Mesenchymal stem cell (in vitro differentiated cells and primary cell): ENCODE results near the gene ZFP1.
"Not testable (repeated sequence)": the region's sequence is repeated elsewhere in the genome, so short reads cannot be mapped to it uniquely, and the experiment has no call there.

Experiments used
- DNase-seq: peaks from one replicate; pipeline ENCODE4 v3.0.0-alpha.2; 2013
- H2AFZ ChIP-seq: one replicate; pipeline ENCODE4 v1.6.1; 2013; ENCODE audit warnings: low read depth, mild to moderate bottlenecking, control low read depth, inconsistent platforms, low read length, moderate library complexity
- H2AK5ac ChIP-seq: 2 replicates; pipeline ENCODE4 v1.6.1; 2013; ENCODE audit warnings: low read length, moderate library complexity, mild to moderate bottlenecking, inconsistent platforms; ENCODE audit not compliant: severe bottlenecking
- H2BK120ac ChIP-seq: one replicate; pipeline ENCODE4 v1.6.1; 2013; ENCODE audit warnings: low read depth, mild to moderate bottlenecking, inconsistent platforms, low read length, moderate library complexity
- H2BK12ac ChIP-seq, 2 experiments: one replicate each; pipeline ENCODE4 v1.6.1; 2013; ENCODE audit warnings: inconsistent platforms in 2 of 2, low read length in 2 of 2, mild to moderate bottlenecking in 2 of 2, moderate library complexity in 2 of 2, control low read depth in 1 of 2
- H2BK15ac ChIP-seq: one replicate; pipeline ENCODE4 v1.6.1; 2013; ENCODE audit warnings: mild to moderate bottlenecking, low read depth, inconsistent platforms; ENCODE audit not compliant: poor library complexity, severe bottlenecking
- H2BK5ac ChIP-seq: 2 replicates; pipeline ENCODE4 v1.6.1; 2013; ENCODE audit warnings: low read depth, mild to moderate bottlenecking, low read length, control low read depth, inconsistent platforms; ENCODE audit not compliant: poor library complexity, severe bottlenecking
- H3K14ac ChIP-seq, 2 experiments: one replicate each; pipeline ENCODE4 v1.6.1; 2013; ENCODE audit warnings: inconsistent platforms in 2 of 2, low read length in 2 of 2, control low read depth in 1 of 2, mild to moderate bottlenecking in 1 of 2, moderate library complexity in 1 of 2
- H3K18ac ChIP-seq, 2 experiments: one replicate each; pipeline ENCODE4 v1.6.1; 2013; ENCODE audit warnings: inconsistent platforms in 2 of 2, low read length in 2 of 2, control low read depth in 1 of 2, low read depth in 1 of 2, mild to moderate bottlenecking in 1 of 2
- H3K23ac ChIP-seq, 2 experiments: one replicate each; pipeline ENCODE4 v1.6.1; 2013; ENCODE audit warnings: inconsistent platforms in 2 of 2, low read length in 2 of 2, mild to moderate bottlenecking in 2 of 2, moderate library complexity in 2 of 2, control low read depth in 1 of 2
- H3K27ac ChIP-seq: 2 replicates; pipeline ENCODE4 v1.5.1; 2013; ENCODE audit warnings: mild to moderate bottlenecking, moderate library complexity, low read length, control low read depth, inconsistent platforms; ENCODE audit not compliant: poor library complexity, severe bottlenecking
- H3K27me3 ChIP-seq, 2 experiments: 2 replicates each; pipeline versions ENCODE4 v1.6.1 to v1.7.0; 2013; ENCODE audit warnings: low read length in 2 of 2, mild to moderate bottlenecking in 2 of 2, moderate library complexity in 2 of 2, control low read depth in 1 of 2, inconsistent platforms in 1 of 2; ENCODE audit not compliant: control insufficient read depth in 1 of 2, insufficient read depth in 1 of 2
- H3K36me3 ChIP-seq, 2 experiments: 2 replicates each; pipeline versions ENCODE4 v1.6.1 to v1.7.0; 2013; ENCODE audit warnings: low read length in 2 of 2, control low read depth in 1 of 2, inconsistent platforms in 1 of 2, low read depth in 1 of 2, mild to moderate bottlenecking in 1 of 2; ENCODE audit not compliant: insufficient read depth in 2 of 2, control insufficient read depth in 1 of 2
- H3K4ac ChIP-seq, 2 experiments: one replicate each; pipeline ENCODE4 v1.6.1; 2013; ENCODE audit warnings: inconsistent platforms in 2 of 2, low read length in 2 of 2, mild to moderate bottlenecking in 2 of 2, moderate library complexity in 2 of 2, control low read depth in 1 of 2, low read depth in 1 of 2
- H3K4me1 ChIP-seq: 2 replicates; pipeline ENCODE4 v1.6.1; 2013; ENCODE audit warnings: low read depth, low read length, control low read depth; ENCODE audit not compliant: control insufficient read depth, insufficient read depth
- H3K4me2 ChIP-seq: 2 replicates; pipeline ENCODE4 v1.6.1; 2013; ENCODE audit warnings: low read length, mild to moderate bottlenecking, inconsistent platforms; ENCODE audit not compliant: poor library complexity, severe bottlenecking
- H3K4me3 ChIP-seq, 2 experiments: 2 replicates each; pipeline versions ENCODE4 v1.5.1 to v1.7.0; 2013; ENCODE audit warnings: low read length in 2 of 2, mild to moderate bottlenecking in 2 of 2, control low read depth in 1 of 2, low read depth in 1 of 2; ENCODE audit not compliant: insufficient read depth in 1 of 2
- H3K79me1 ChIP-seq: replicated peaks from 2 replicates; pipeline ENCODE4 v1.6.1; 2013; ENCODE audit warnings: mild to moderate bottlenecking, control low read depth, low read length, inconsistent platforms; ENCODE audit not compliant: poor library complexity, severe bottlenecking
- H3K9ac ChIP-seq: 2 replicates; pipeline ENCODE4 v1.7.0; 2013; ENCODE audit warnings: mild to moderate bottlenecking, low read length, moderate library complexity
- H3K9me3 ChIP-seq: 2 replicates; pipeline ENCODE4 v1.7.0; 2013; ENCODE audit warnings: mild to moderate bottlenecking, low read length; ENCODE audit not compliant: control insufficient read depth
- H4K8ac ChIP-seq: one replicate; pipeline ENCODE4 v1.6.1; 2013; ENCODE audit warnings: inconsistent platforms, mild to moderate bottlenecking, low read length, moderate library complexity
- H4K91ac ChIP-seq: one replicate; pipeline ENCODE4 v1.6.1; 2013; ENCODE audit warnings: mild to moderate bottlenecking, low read length, inconsistent platforms
- WGBS: methylation state at CpG from one replicate; pipeline ENCODE4 v1.1.7; 2013; ENCODE audit warnings: mixed read lengths; 5-methylcytosine and 5-hydroxymethylcytosine counted together

The ZFP1 gene

GRCh38 chr16:75205438-75205837 is 57.1 kb downstream of the ZFP1 start:
- not testable (repeated sequence) for H3K14ac ChIP-seq, H4K8ac ChIP-seq, H3K4me3 ChIP-seq, H3K27me3 ChIP-seq, H3K18ac ChIP-seq, H2AK5ac ChIP-seq, H2BK120ac ChIP-seq, H3K4ac ChIP-seq, H3K79me1 ChIP-seq, H2BK15ac ChIP-seq, H3K9ac ChIP-seq, H4K91ac ChIP-seq, H3K4me2 ChIP-seq, H3K23ac ChIP-seq, H2BK5ac ChIP-seq, H2BK12ac ChIP-seq, DNase-seq, H3K9me3 ChIP-seq, H3K36me3 ChIP-seq, H2AFZ ChIP-seq, H3K27ac ChIP-seq
- WGBS: no CpG with 5 or more reads among the region's 19 CpGs
- H3K4me1 ChIP-seq: peaks cover 11% of the 10 kb centered on the region

GRCh38 chr16:75205961-75206748 is 57.8 kb downstream of the ZFP1 start:
- H4K8ac ChIP-seq, H3K9ac ChIP-seq, H3K4me1 ChIP-seq, H2BK5ac ChIP-seq, H4K91ac ChIP-seq, H3K9me3 ChIP-seq, H2BK12ac ChIP-seq, H2AFZ ChIP-seq, H3K14ac ChIP-seq, H3K4me2 ChIP-seq, H3K27ac ChIP-seq, H2AK5ac ChIP-seq, H2BK120ac ChIP-seq, H3K4me3 ChIP-seq, H3K23ac ChIP-seq, H3K79me1 ChIP-seq, H3K18ac ChIP-seq, H3K36me3 ChIP-seq, H3K27me3 ChIP-seq, H3K4ac ChIP-seq, H2BK15ac ChIP-seq, DNase-seq: not testable (repeated sequence)
- WGBS: 91% methylated on average over 13 of the region's 25 CpGs

- H3K4me1 ChIP-seq: peaks cover 9% of the 10 kb centered on the region
These were observed 58.6 kb downstream of the ZFP1 start, which contains the start of gene CTRB2 for GRCh38 chr16:75206749-75207451. Gene CTRB2 (minus strand): TSS chr16:75207161. CDS start chr16:75207141, 20 bp downstream.

GRCh38 chr16:75207831-75208230 is 59.5 kb downstream of the ZFP1 start:
- Histone ChIP-seq H2BK15ac (no peak overlapping the region), H3K14ac (no peak overlapping the region), H2AK5ac (no peak overlapping the region), H3K36me3 (no peaks in the 10 kb centered on the region), H3K23ac (no peak overlapping the region), H2BK5ac (no peak overlapping the region), H3K4ac (no peak overlapping the region), H3K4me3 (no peak overlapping the region), H2BK120ac (no peak overlapping the region), H4K91ac (no peak overlapping the region), H3K79me1 (no peaks in the 10 kb centered on the region), H2AFZ (no peak overlapping the region), H3K4me1 (peaks cover 11% of the 10 kb centered on the region), H3K27me3 (peaks cover 0 to 14% of the 10 kb centered on the region in 2 experiments), H3K4me2 (no peak overlapping the region), H3K9ac (no peak overlapping the region), H2BK12ac (no peak overlapping the region), H3K18ac (no peak overlapping the region), H4K8ac (no peak overlapping the region), H3K27ac (no peak overlapping the region), H3K9me3 (no peaks in the 10 kb centered on the region)
- 88% methylated on average over 11 of the region's 11 CpGs for WGBS
- DNase-seq: no peak

More at GRCh38 chr16:75206749-75207451, 58.6 kb downstream of the ZFP1 start, which contains the start of gene CTRB2:
- Histone ChIP-seq H2AK5ac (no peak within 1 kb of the TSS), H3K4ac (no peak within 1 kb of the TSS), H4K8ac (no peak within 1 kb of the TSS), H3K4me3 (no peak within 1 kb of the TSS), H3K27me3 (peaks cover 0 to 10% of the 10 kb centered on the region in 2 experiments), H2AFZ (no peak within 1 kb of the TSS), H3K23ac (no peak within 1 kb of the TSS), H3K79me1 (no peaks in the 10 kb centered on the region), H3K27ac (no peak within 1 kb of the TSS), H3K14ac (no peak within 1 kb of the TSS), H2BK12ac (no peak within 1 kb of the TSS), H3K9me3 (no peaks in the 10 kb centered on the region), H3K18ac (no peak within 1 kb of the TSS), H2BK15ac (no peak within 1 kb of the TSS), H2BK120ac (no peak within 1 kb of the TSS), H2BK5ac (no peak within 1 kb of the TSS), H3K36me3 (no peaks in the 10 kb centered on the region), H4K91ac (no peak within 1 kb of the TSS), H3K9ac (no peak within 1 kb of the TSS), H3K4me2 (no peak within 1 kb of the TSS)
- WGBS: 92% methylated on average over 22 of the region's 24 CpGs
- DNase-seq: no peak
